Vagina (tissue), 2 donors: Measurements from ENCODE around the gene ANGPT4. TPM values are rescaled to one million over a fixed set of nuclear protein-coding genes. Genes with fewer than 3 reads are reported as not detected.

Experiments
- DNase-seq, 2 donors: peaks; one replicate each; pipeline ENCODE4 v3.0.0-alpha.2; 2017; ENCODE audit errors: extremely low spot score in 2 of 2
- H3K27ac ChIP-seq: fragments of 200-600 bp; sonication (generic); one replicate; pipeline ENCODE4 v1.5.1; 2019
- H3K27me3 ChIP-seq: fragments of 200-600 bp; sonication (generic); one replicate; pipeline ENCODE4 v1.5.1; 2019
- H3K36me3 ChIP-seq, 2 donors: fragments of 200-600 bp; sonication (generic); one replicate each; pipeline ENCODE4 v1.5.1; 2017 to 2019
- H3K4me1 ChIP-seq: fragments of 200-600 bp; sonication (generic); one replicate; pipeline ENCODE4 v1.5.1; 2019
- H3K4me3 ChIP-seq, 2 donors: fragments of 200-600 bp; sonication (generic); 1 replicate in 1 of 2; 2 replicates in 1 of 2; pipeline ENCODE4 v1.5.1; 2016 to 2019
- H3K9me3 ChIP-seq: fragments of 200-600 bp; sonication (generic); one replicate; pipeline ENCODE4 v1.5.1; 2019
- POLR2A ChIP-seq, 2 donors: fragments of 450-650 bp; IDR thresholded peaks; one replicate each; pipeline ENCODE4 v1.6.1; 2017; ENCODE audit warnings: antibody characterized with exemption in 2 of 2, mild to moderate bottlenecking in 2 of 2, moderate library complexity in 2 of 2
- POLR2AphosphoS5 ChIP-seq, 2 donors: sonication (generic); formaldehyde crosslinking; IDR thresholded peaks; one replicate each; pipeline ENCODE4 v1.9.0; 2017; ENCODE audit warnings: antibody characterized with exemption in 2 of 2, mild to moderate bottlenecking in 2 of 2, low read depth in 1 of 2; ENCODE audit not compliant: insufficient read depth in 1 of 2
- intact Hi-C: fragments of 100-400 bp; cut with DNase I; formaldehyde crosslinking; loops from one replicate; pipeline ENCODE4 v1.15.1; 2023
- total RNA-seq: library from RNA; depleted of rRNA; stranded (reverse); fragments of >200 nt; gene quantifications from one replicate; pipeline ENCODE4 v1.2.3, GENCODE V29; 2016
- TF ChIP-seq, protein P1 (sequence below), 3 experiments: fragments of 450-650 bp in 2 of 3; fragments of 200-600 bp in 1 of 3; sonication (generic) in 1 of 3; IDR thresholded peaks; one replicate each; pipeline ENCODE4 v1.5.1; 2017 to 2019; ENCODE audit warnings: antibody characterized with exemption in 3 of 3, mild to moderate bottlenecking in 2 of 3, moderate library complexity in 2 of 3

The ANGPT4 gene
- total RNA-seq, 1 donor from 2014 or later: 0.98 TPM

DNA sequence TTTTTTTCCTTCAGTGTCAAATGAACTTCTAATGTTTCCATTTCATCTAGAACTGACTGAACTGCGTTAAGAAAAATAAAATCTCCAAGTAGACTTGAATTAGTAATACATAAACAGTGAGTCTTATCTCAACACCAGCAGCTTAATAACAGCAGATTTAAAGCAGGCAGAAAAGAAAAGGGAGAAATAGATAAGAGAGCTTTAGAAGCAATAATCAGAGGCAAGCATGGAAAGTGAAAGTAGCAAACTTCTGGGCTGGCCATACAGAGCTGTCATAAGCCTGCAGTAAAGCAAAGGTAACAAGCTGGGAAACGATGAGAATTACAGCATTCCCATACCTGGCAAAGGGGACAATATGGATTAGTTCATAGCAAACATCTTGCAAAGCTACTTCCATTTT, 16.9 kb upstream of the ANGPT4 start:
- Histone ChIP-seq H3K36me3 (no peaks in the 10 kb centered on the region), H3K4me1 (no peaks in the 10 kb centered on the region), H3K27me3 (no peaks in the 10 kb centered on the region), H3K9me3 (no peaks in the 10 kb centered on the region), H3K4me3 (no peak overlapping the region), H3K27ac (no peak overlapping the region)
- intact Hi-C loops: no loop called here
- TF ChIP-seq POLR2AphosphoS5 (IDR thresholded peaks at IDR 0.05; ENCODE audit: insufficient read depth in 1 of 2, low read depth in 1 of 2) (no peak), POLR2A (IDR thresholded peaks at IDR 0.05) (no peak)
- TF ChIP-seq, protein P1, sequence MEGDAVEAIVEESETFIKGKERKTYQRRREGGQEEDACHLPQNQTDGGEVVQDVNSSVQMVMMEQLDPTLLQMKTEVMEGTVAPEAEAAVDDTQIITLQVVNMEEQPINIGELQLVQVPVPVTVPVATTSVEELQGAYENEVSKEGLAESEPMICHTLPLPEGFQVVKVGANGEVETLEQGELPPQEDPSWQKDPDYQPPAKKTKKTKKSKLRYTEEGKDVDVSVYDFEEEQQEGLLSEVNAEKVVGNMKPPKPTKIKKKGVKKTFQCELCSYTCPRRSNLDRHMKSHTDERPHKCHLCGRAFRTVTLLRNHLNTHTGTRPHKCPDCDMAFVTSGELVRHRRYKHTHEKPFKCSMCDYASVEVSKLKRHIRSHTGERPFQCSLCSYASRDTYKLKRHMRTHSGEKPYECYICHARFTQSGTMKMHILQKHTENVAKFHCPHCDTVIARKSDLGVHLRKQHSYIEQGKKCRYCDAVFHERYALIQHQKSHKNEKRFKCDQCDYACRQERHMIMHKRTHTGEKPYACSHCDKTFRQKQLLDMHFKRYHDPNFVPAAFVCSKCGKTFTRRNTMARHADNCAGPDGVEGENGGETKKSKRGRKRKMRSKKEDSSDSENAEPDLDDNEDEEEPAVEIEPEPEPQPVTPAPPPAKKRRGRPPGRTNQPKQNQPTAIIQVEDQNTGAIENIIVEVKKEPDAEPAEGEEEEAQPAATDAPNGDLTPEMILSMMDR (IDR thresholded peaks at IDR 0.05): no peak
- no peak for DNase-seq

DNA sequence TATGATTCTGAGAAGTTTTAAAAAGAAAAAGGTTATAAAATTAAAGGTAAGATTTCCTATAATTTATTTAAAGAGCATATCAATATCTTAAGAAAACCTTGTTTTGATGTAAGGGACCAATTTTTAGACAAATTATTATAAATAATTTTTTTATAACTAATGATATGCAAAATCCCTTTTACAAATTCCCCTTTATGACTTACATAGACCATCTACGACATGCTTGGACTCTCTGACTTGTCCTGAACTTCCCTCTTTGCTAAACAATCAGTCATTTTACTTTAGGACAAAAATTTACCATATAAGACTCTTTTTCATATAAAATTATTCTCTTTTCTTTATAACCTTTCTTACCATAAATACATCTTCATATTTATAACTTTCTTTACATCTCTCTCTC, 15.3 kb upstream of the ANGPT4 start:
- DNase-seq: no peak
- Histone ChIP-seq H3K27ac (no peak overlapping the region), H3K27me3 (no peaks in the 10 kb centered on the region), H3K4me3 (no peak overlapping the region), H3K36me3 (no peaks in the 10 kb centered on the region), H3K9me3 (no peaks in the 10 kb centered on the region), H3K4me1 (no peaks in the 10 kb centered on the region)
- intact Hi-C loops: no loop called here
- TF ChIP-seq, protein P1 (IDR thresholded peaks at IDR 0.05): no peak
- TF ChIP-seq POLR2AphosphoS5 (IDR thresholded peaks at IDR 0.05; ENCODE audit: insufficient read depth in 1 of 2, low read depth in 1 of 2) (no peak), POLR2A (IDR thresholded peaks at IDR 0.05) (no peak)

DNA sequence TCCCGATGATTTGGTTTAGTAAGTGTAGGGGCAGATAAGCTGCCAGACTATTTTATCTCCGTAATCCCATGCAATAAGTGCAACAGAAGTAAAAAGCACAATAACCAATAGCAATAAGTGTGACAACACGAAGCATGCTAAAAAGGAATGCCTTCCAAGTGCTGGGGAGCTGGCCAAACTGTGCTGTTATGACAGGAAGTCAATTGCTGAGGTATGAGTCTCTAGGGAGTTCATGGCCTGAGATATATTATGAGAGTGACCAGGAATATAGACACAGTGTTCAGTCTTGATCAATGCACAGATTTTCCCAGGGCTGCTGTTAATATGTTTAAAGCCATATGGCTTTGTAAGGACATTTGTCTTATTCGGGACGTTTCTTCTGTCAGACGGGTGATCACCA, 10.5 kb upstream of the ANGPT4 start:
- Histone ChIP-seq H3K9me3 (no peaks in the 10 kb centered on the region), H3K36me3 (no peaks in the 10 kb centered on the region), H3K27me3 (no peaks in the 10 kb centered on the region), H3K4me3 (no peak overlapping the region), H3K27ac (no peak overlapping the region), H3K4me1 (no peaks in the 10 kb centered on the region)
- no peak for TF ChIP-seq POLR2A (IDR thresholded peaks at IDR 0.05)
- TF ChIP-seq POLR2AphosphoS5 (IDR thresholded peaks at IDR 0.05; ENCODE audit: insufficient read depth in 1 of 2, low read depth in 1 of 2): no peak
- TF ChIP-seq, protein P1 (IDR thresholded peaks at IDR 0.05): no peak
- no peak for DNase-seq
- intact Hi-C loops: no loop called here

DNA sequence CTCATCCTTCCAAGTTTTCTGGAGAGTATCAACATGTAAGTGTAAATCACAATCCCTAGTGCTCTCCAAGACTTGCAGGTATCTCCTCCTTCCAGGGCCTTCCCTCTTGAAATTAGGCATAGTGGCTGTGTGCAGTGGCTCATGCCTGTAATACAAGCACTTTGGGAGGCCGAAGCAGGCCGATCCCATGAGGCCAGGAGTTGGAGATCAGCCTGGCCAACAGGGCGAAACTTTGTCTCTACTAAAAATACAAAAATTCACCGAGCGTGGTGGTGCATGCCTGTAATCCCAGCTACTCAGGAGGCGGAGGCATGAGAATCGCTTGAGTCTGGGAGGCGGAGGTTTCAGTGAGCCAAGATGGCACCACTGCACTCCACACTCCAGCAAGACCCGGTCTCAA, 9.4 kb upstream of the ANGPT4 start:
- Histone ChIP-seq H3K4me3 (no peak overlapping the region), H3K36me3 (no peaks in the 10 kb centered on the region), H3K4me1 (no peaks in the 10 kb centered on the region), H3K27ac (no peak overlapping the region), H3K9me3 (no peaks in the 10 kb centered on the region), H3K27me3 (no peaks in the 10 kb centered on the region)
- no peak for DNase-seq
- intact Hi-C loops: no loop called here
- TF ChIP-seq POLR2AphosphoS5 (IDR thresholded peaks at IDR 0.05; ENCODE audit: insufficient read depth in 1 of 2, low read depth in 1 of 2) (no peak), POLR2A (IDR thresholded peaks at IDR 0.05) (no peak)
- TF ChIP-seq, protein P1 (IDR thresholded peaks at IDR 0.05): no peak

DNA sequence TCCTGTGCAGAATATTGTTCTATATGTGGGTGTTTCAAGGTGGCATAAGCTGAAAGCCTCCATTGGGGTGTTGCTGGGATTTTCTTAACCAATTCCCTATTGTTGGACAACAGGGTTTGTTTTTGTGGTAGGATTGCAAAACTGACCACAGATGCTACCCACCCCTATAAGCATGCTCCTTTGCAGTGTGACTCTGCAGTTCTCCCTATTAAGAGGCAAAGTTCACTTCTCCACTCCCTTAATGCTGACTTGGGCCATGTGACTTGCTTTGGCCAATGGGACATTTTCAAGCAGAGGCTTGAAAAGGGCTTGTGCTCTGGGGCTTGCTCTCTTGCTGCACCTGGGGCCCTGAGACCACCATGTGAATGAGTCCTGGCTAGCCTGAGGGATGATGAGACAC, 8.5 kb upstream of the ANGPT4 start:
- H3K4me3 ChIP-seq: no peak overlapping the region
- H3K36me3 ChIP-seq: no peaks in the 10 kb centered on the region
- intact Hi-C loops: no loop called here
- H3K27ac ChIP-seq: no peak overlapping the region
- DNase-seq: no peak
- H3K9me3 ChIP-seq: no peaks in the 10 kb centered on the region
- TF ChIP-seq POLR2AphosphoS5 (IDR thresholded peaks at IDR 0.05; ENCODE audit: insufficient read depth in 1 of 2, low read depth in 1 of 2) (no peak), POLR2A (IDR thresholded peaks at IDR 0.05) (no peak)
- TF ChIP-seq, protein P1 (IDR thresholded peaks at IDR 0.05): no peak
- H3K4me1 ChIP-seq: no peaks in the 10 kb centered on the region
- no peaks in the 10 kb centered on the region for H3K27me3 ChIP-seq
